ENCODE results near the gene TJP3.

Gene TJP3

DNA sequence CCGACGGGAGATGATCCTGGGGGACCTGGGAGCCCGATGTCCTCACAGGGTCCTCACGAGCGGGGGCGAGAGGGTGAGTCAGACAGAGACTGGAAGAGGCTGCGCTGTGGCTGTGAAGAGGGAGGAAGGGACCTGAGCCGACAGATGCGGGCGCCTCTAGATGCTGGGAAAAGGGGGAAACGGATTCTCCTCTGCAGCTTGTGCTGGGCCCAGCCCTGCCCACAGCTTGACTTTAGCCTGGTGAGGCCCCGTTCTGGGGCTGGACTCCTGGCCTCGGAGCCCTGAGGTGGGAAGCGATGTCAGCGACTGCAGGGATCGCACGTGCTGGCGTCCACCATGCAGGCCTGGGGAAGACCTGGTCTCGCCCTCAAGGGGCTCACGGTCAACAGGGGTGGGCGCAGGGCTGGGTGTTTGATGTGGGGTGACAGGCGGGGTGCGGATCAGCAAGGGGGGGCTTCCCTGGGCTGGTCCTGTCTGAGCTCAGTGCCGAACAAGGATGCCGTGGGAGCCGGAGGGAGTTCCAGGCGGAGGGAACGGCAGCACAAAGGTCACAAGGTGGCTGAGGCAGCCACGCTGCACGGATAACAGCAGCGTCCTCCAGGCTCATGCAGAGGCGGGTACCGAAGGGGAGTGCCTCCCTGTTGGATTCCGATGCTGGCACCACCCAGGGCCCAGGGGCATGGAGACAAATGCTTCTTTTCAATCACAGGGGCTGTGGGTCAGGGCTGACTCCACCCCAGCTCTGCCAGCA is 39.7 kb upstream of the TJP3 start:
- no peak overlapping the region for H3K27ac Mint-ChIP-seq
- H3K9me3 Mint-ChIP-seq (ENCODE audit: low read depth): no peaks in the 10 kb centered on the region
- H3K4me1 Mint-ChIP-seq (ENCODE audit: low read depth): peaks cover 19% of the 10 kb centered on the region
- peak overlapping the region; percentile 13 for H3K4me3 Mint-ChIP-seq
- H3K36me3 Mint-ChIP-seq: no peaks in the 10 kb centered on the region
- H3K27me3 Mint-ChIP-seq: no peaks in the 10 kb centered on the region

DNA sequence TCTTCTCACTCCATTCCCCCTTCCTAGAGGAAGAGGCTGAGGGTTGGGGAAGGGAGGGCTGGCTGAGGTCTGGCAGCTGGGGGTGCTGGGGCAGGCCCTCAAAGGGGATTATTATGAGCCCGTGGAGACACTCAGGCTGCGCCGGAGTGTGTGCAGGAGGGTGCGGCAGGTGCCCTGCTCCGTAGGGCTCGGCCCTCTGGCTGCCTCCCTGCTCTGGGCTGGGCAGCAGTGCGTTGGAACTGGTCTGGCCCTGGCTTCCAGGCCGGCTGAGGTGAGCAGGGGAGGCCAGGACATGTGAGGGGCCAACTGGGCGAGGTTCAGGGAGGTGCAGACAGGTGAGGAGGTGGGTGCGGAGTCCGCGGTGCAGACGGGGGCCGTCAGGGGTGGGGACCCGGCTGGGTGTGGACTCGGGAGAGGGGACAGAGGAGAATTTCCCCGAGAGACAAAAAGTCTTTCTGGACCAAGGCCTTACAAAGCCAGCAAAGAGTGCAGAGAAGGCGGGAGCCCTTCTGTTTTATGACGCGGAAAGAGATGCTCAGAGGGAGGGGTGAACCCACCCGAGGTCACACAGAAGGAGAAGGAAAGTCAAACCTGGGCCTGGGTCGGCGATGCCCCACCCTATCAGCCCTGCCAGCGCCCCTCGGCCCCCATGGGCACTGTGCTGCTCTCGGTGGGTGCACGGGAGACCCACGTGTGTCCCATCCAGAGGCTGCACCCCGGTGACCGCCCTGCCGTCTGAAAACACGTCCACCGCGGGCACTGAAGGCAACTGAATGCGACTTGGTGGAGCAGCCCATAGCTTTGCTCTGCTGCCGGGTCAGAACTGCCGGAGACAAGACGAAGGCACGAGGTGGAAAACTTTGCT is 38.9 kb upstream of the TJP3 start:
- no peak overlapping the region for H3K4me3 Mint-ChIP-seq
- H3K36me3 Mint-ChIP-seq: no peaks in the 10 kb centered on the region
- H3K27ac Mint-ChIP-seq: no peak overlapping the region
- H3K27me3 Mint-ChIP-seq: no peaks in the 10 kb centered on the region
- H3K9me3 Mint-ChIP-seq (ENCODE audit: low read depth): no peaks in the 10 kb centered on the region
- peaks cover 19% of the 10 kb centered on the region for H3K4me1 Mint-ChIP-seq (ENCODE audit: low read depth)

DNA sequence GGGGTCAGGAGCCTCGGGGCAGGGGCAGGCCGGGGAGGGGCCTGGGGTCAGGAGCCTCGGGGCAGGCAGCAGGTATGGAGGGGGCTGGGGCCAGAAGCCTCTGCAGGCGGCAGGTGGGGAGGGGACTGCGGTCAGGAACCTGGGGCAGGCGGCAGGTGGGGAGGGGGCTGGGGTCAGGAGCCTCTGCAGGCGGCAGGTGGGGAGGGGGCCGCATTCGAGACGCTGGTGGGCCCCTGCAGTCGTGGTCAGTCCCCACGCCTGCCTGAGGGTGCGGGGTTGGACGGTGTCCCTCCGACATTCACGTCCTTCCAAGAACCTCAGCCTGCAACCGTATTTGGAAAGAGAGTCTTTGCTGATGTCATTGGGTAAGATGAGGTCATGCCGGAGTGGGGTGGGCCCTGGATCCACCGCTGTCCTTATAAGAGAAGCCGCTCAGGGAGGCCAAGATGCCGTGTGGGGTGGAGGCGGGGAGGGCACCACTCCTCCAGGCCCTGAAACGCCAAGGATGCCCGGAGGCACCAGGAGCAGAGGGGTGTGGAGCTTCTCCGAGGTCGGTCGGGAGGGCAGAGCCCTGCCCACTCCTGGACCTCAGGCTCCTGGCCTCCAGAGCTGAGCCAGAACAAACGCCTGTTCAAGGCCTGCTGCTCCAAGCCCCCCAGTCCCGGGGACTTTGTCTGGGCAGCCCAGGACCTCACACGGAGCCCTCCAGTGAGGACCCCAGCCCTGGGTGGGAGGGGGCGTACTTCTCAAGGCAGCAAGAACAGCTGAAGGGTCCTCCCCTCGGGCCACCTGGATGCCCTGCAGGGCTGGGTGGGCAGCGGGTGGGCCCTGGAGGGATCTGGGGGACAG is 38.0 kb upstream of the TJP3 start:
- Mint-ChIP-seq H3K4me1 (ENCODE audit: low read depth) (peaks cover 22% of the 10 kb centered on the region), H3K9me3 (ENCODE audit: low read depth) (no peaks in the 10 kb centered on the region), H3K36me3 (no peaks in the 10 kb centered on the region), H3K27me3 (no peaks in the 10 kb centered on the region), H3K4me3 (no peak overlapping the region), H3K27ac (no peak overlapping the region)

DNA sequence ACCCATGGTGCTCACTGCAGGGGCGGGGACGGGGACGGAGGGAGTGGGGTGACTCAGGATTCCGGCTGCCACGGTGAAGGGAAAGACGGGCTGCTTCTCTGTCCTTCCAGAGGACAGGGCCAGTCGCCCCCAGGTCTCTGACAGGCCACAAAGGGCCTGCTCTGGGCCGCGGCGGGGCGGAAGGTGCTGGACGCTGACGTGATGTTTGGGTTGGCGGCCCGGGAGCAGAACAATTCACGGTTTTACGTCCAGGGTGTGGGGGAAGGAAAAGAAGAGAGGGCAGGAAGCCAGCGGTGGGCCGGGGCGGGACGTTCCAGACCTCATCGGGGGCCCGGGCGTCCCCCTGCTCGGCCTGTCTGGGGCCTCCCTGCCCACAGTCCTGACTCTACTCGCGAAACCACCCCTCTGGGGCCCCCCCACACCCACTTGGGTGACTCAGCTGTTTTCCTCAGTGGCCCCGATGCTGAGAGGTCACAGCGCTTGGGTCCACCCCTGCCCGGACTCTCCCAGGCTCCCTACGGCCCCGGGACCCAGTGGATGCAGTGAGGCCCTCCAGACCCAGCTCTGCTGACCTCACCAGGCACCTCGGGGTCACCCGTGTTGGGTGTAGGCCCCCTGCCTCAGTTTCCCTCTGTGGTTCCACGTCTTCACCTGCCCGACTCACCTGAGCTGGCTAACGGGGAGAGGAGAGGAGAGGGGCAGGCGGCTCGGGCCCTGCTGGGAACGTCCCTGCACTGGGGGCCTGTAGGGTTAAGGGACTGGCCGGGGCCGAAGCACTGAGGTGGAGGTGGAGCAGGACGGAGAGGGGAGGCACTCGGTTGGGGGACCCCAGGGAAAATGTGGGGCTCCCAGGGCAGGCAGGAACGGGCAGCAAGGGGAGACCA is 37.1 kb upstream of the TJP3 start:
- Mint-ChIP-seq H3K36me3 (no peaks in the 10 kb centered on the region), H3K4me3 (peak overlapping the region; percentile 62), H3K27ac (peak overlapping the region; percentile 66), H3K9me3 (ENCODE audit: low read depth) (no peaks in the 10 kb centered on the region), H3K4me1 (ENCODE audit: low read depth) (peaks cover 22% of the 10 kb centered on the region), H3K27me3 (no peaks in the 10 kb centered on the region)

DNA sequence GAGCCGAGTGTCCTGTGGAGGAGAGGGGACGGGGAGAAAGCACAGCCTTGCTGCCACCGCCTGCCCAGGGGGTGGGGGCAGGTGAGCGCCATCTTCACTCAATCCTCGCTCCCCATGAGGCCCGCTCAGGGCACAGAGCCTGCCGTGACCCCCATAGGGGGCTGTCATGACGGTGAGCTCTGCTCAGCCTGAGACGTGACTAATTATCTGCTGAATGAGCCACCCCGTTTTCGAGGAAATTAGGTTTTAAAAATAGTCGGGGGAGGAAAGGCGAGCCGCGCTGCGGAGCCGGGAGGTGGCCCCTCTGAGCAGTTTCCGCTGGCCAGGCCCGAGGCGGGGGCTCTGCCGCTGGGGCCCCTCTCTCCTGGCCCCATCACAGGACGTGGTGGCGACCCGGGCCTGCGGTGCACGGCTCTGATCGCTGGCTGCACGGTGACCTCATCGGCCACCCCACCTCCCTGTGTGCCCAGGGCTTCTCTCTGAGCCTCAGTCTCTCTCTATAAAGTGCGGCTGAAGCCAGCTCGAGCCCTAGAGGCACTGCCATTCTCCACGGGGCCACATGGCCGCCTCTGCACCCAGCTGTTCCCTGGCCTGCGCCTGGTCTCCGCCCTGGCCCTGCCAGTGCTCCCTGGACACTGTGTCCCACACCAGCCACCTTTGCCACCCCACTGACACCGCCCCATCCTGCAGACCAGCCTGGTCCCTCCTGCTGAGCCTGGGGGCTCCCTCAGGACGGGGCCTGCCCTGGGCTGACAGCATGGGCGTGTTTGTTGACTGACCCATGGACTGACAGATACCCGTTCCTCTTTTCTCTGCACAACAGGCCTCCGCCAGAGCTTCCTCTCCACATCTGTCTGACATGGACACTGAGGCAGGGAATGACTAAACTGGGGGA is 36.3 kb upstream of the TJP3 start:
- Mint-ChIP-seq H3K36me3 (no peaks in the 10 kb centered on the region), H3K27me3 (no peaks in the 10 kb centered on the region), H3K4me1 (ENCODE audit: low read depth) (peaks cover 18% of the 10 kb centered on the region), H3K27ac (peak overlapping the region; percentile 22), H3K4me3 (peak overlapping the region; percentile 59), H3K9me3 (ENCODE audit: low read depth) (no peaks in the 10 kb centered on the region)

DNA sequence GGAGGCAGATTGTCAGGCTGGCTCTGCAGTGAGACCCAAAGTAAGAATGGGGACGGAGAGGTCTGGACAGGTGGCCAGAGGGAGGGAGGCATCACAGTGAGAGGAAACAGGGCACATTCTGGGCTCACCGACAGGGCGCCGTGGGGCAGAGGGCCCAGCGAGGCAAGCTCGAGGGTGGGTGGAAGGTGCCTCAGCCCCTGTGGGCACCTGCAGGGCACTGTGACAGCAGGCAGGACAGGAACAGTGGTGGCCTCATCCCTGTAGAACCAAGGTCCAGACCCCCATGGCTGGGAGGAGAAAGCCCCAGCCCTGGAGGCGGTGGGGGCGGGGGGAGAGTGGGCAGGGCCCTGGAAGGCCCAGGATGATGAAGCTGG is 35.6 kb upstream of the TJP3 start:
- no peak overlapping the region for H3K4me3 Mint-ChIP-seq
- no peak overlapping the region for H3K27ac Mint-ChIP-seq
- H3K9me3 Mint-ChIP-seq (ENCODE audit: low read depth): no peaks in the 10 kb centered on the region
- peaks cover 22% of the 10 kb centered on the region for H3K4me1 Mint-ChIP-seq (ENCODE audit: low read depth)
- no peaks in the 10 kb centered on the region for H3K36me3 Mint-ChIP-seq
- no peaks in the 10 kb centered on the region for H3K27me3 Mint-ChIP-seq

DNA sequence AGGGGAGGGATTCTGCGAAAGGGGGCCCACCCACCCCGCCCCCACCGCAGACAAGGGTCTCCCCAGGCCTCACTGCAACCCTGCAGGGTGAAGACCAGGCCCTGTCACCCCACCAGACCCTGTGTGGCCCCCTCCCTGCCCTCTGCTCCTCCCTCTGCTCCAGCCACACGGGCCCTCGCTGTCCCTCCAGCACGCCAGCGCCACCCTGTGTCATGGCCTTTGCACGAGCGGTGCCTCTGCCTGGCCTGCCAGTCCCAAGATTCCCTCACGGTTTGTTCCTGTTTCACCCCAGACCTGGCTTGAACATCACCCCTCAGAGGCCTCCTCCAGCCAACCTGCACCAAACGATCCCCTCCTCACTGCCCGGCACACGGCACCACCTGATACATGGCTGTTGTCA is 35.2 kb upstream of the TJP3 start:
- no peaks in the 10 kb centered on the region for H3K36me3 Mint-ChIP-seq
- H3K9me3 Mint-ChIP-seq (ENCODE audit: low read depth): no peaks in the 10 kb centered on the region
- no peaks in the 10 kb centered on the region for H3K27me3 Mint-ChIP-seq
- H3K4me1 Mint-ChIP-seq (ENCODE audit: low read depth): peaks cover 22% of the 10 kb centered on the region
- H3K4me3 Mint-ChIP-seq: peak overlapping the region; percentile 42
- H3K27ac Mint-ChIP-seq: no peak overlapping the region

DNA sequence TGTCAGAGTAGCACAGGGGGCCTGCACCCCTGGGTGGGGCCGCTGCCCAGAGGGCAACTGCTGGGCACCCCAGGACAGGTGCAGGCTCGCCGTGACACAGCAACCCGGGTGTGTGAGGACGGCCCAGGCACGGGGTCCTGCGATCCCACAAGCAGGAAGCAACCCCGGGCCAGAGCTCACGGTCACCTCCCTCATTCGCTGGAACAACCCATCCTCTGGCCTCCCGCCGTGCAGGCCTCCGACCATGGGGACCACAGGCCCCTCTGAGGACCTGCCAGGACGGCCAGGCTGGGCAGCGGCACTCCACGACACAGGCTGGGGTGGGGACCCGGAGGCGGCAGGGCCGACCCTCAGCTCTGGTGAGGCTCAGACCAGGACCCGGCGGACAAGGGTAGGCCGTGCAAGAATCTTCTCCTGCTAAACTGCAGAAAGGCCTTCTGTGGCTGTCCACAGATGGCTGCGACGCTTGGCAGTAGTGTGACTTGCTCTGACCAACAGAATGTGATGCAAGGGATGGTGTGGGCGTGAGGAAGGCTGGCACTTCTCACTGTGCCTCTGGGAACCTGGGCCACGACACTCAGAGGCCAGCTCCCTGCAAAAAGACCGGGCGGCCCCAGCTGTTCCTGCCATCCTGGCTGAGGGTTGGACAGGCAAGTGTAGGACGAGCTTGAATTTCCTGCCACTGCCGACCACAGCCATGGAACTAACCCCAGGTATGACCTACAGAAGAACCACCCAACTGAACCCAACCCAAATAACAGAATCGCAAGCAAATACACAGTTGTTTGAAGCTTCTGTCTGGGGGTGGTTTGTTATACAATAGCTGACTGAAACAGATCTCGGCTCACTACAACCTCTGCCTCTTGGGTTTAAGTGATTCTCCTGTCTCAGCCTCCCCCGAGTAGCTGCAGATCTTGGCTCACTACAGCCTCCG is 34.4 kb upstream of the TJP3 start:
- H3K4me1 Mint-ChIP-seq (ENCODE audit: low read depth): peaks cover 22% of the 10 kb centered on the region
- no peaks in the 10 kb centered on the region for H3K36me3 Mint-ChIP-seq
- H3K4me3 Mint-ChIP-seq: no peak overlapping the region
- H3K27ac Mint-ChIP-seq: no peak overlapping the region
- H3K27me3 Mint-ChIP-seq: no peaks in the 10 kb centered on the region
- no peaks in the 10 kb centered on the region for H3K9me3 Mint-ChIP-seq (ENCODE audit: low read depth)

DNA sequence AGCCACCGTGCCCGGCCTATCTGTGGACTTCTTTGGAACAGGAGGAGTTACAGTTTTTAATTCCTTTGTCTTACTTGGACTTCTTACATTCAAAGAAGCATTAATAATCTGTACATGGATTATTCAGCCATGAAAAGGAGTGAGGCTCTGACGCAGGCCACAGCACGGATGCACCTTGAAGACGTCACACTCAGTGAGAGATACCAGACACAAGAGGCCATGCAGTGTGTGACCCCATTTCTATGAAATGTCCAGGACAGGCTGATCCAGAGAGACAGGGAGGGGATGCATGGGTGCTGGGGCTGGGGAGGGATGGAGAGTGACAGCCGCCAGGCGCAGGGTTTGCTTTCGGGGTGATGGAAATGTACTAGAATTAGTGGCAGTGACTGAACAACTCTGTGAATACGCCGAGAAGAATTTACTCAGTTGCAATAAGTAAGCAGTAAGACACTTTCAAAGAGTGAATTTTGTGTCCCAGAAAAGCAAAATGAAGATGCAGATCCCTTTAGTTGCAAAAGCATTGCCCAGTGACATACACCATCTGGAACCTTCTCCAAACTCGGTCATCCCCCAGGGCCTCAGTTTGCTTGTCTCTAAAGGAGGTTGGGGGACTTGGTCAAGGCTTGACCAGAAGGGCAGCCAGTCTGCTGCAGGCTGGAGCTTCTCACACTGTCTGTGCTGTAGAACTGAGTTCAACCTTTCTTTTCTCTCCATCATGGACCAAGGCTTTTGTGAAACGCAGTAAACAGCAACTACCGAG is 33.2 kb upstream of the TJP3 start:
- Mint-ChIP-seq H3K27ac (no peak overlapping the region), H3K27me3 (no peaks in the 10 kb centered on the region), H3K9me3 (ENCODE audit: low read depth) (no peaks in the 10 kb centered on the region), H3K36me3 (no peaks in the 10 kb centered on the region), H3K4me1 (ENCODE audit: low read depth) (peaks cover 20% of the 10 kb centered on the region), H3K4me3 (no peak overlapping the region)

DNA sequence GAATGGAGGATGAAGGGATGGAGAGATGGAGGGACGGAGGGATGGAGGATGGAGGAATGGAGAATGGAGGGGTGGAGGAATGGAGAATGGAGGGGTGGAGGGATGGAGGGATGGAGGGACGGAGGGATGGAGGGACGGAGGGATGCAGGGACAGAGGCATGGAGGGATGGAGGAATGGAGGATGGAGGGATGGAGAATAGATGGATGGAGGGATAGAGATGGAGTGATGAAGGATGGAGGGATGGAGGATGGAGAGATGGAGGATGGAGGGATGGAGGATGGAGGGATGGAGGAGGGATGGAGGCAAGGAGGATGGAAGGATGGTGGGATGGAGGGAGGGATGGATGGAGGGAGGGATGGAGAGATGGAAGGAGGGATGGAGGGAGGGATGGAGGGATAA is 30.0 kb upstream of the TJP3 start:
- Mint-ChIP-seq H3K4me3 (no peak overlapping the region), H3K27me3 (no peaks in the 10 kb centered on the region), H3K4me1 (ENCODE audit: low read depth) (peaks cover 6% of the 10 kb centered on the region), H3K27ac (no peak overlapping the region), H3K36me3 (no peaks in the 10 kb centered on the region), H3K9me3 (ENCODE audit: low read depth) (no peaks in the 10 kb centered on the region)

DNA sequence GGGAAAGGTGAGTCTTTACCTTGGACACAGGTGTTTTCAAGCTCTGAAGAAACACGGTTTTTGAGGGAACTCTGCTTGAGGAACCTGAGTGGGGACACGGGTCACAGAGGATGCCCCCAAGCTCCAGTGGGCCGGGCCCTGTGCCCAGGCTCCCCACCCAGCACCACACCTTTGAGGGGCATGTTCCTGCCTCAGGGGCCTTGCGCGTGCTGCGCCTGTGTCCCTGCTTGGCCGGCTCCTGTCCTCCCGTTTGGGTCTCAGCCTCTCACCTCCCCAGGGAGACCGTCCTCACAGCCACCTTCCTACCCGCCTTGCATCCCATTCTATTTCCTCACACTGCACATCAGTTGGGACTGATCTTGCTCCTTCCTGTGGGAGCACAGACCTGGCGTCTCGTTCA is 29.0 kb upstream of the TJP3 start:
- Mint-ChIP-seq H3K9me3 (ENCODE audit: low read depth) (no peaks in the 10 kb centered on the region), H3K27ac (no peak overlapping the region), H3K27me3 (no peaks in the 10 kb centered on the region), H3K4me1 (ENCODE audit: low read depth) (peaks cover 9% of the 10 kb centered on the region), H3K4me3 (no peak overlapping the region), H3K36me3 (no peaks in the 10 kb centered on the region)

DNA sequence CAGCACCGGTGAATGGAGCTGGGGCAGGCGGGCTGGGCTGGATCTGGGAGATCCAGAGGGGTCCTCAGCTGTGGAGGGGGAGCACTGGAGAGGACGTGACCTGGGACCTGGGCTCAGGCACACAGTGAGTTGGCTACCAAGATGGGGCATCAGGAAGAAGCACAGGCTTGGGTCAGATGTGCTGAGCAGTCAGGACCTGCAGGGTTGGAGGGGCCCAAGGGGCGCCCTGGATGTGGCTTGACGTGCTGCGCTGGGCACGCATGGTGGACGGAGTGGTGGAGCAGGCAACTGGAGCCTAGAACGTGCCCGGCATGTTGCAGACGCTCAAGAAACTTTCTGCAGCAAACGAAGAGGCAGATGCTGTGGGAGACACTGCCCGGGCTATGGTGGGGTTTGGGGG is 28.6 kb upstream of the TJP3 start:
- Mint-ChIP-seq H3K36me3 (no peaks in the 10 kb centered on the region), H3K9me3 (ENCODE audit: low read depth) (no peaks in the 10 kb centered on the region), H3K27ac (no peak overlapping the region), H3K4me3 (no peak overlapping the region), H3K4me1 (ENCODE audit: low read depth) (peaks cover 9% of the 10 kb centered on the region), H3K27me3 (no peaks in the 10 kb centered on the region)

Measured in activated naive CD8-positive, alpha-beta T cell (primary cell).